ENCODE results near the gene ANKFN1. TPM values are rescaled to one million over a fixed set of nuclear protein-coding genes. Genes with fewer than 3 reads are reported as not detected.

ANKFN1 gene
- polyA plus RNA-seq, 1 experiment = 0.04 TPM

DNA sequence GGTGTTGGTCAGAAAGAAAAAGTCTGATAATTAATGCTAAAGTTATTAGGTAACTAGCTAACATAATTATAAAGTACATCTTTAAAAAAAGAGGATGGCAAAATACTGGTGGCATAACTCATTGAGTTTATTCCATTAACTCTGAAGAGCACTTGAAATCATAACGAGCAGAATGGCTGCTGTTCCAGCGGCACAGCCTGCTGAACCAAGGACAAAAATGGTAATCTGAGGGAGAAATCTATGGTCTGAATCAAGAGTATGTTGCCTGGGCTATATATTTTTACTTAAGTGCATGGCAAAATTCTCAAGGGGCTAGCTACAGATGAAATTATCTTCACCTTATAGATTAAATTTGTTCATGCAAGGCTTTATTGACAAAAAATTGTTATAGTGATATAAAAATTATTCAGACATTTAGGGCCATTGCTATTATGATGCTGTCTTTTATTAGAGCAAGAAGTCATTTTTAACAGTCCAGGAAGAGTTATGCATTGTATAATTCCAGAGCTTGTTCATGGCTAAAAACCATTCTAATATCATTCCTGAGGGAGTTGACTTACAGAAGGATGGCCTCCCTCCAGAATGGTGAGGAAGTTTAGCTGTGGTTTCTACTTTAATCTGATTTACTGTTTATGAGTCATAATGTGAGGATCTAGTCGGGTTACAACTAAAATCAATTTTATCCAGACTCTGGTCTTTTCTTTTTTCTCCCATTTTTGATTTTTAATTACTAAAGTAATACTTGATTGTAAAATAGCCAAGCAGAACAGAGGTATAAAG, 41.4 kb upstream of the ANKFN1 start:
- Histone ChIP-seq H3K4me3 (ENCODE audit: low read depth, low read length) (no peak overlapping the region), H3K27ac (ENCODE audit: low read depth, low read length) (no peak overlapping the region), H3K9me3 (ENCODE audit: control insufficient read depth, insufficient read depth, low read length) (no peaks in the 10 kb centered on the region), H3K27me3 (ENCODE audit: control insufficient read depth, insufficient read depth, low read length) (peaks cover 3% of the 10 kb centered on the region)
- ChIA-PET POLR2A (no interaction called here), CTCF (interaction anchor here (0.6 to 1.6 kb wide), 3 partner anchors 15 to 17 kb away, joined by 3 to 4 read pairs (median 3); no protein-coding TSS in a partner anchor)
- DNase-seq (ENCODE audit: low read depth, low spot score) = no peak
- TF ChIP-seq, protein P1, sequence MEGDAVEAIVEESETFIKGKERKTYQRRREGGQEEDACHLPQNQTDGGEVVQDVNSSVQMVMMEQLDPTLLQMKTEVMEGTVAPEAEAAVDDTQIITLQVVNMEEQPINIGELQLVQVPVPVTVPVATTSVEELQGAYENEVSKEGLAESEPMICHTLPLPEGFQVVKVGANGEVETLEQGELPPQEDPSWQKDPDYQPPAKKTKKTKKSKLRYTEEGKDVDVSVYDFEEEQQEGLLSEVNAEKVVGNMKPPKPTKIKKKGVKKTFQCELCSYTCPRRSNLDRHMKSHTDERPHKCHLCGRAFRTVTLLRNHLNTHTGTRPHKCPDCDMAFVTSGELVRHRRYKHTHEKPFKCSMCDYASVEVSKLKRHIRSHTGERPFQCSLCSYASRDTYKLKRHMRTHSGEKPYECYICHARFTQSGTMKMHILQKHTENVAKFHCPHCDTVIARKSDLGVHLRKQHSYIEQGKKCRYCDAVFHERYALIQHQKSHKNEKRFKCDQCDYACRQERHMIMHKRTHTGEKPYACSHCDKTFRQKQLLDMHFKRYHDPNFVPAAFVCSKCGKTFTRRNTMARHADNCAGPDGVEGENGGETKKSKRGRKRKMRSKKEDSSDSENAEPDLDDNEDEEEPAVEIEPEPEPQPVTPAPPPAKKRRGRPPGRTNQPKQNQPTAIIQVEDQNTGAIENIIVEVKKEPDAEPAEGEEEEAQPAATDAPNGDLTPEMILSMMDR (IDR thresholded peaks at IDR 0.05; ENCODE audit: low read depth, low read length) = no peak

DNA sequence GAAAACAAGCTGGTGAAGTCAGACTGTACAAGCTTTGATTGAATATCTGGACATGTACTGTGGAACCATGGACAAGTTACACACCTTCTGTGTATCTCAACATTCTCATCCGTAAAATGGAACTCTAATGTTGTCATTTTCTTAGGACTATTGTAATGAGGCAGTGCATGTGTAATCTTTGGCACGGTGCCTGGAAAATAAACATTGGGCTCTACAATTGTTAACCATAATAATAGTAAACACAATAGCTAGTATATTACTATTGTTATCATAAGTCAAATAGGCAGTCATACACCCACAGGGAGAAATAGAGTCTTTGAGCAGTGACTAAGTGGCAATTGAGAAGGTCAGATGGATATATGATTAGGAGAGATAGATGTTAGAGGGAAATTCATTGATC, 39.8 kb upstream of the ANKFN1 start:
- ChIA-PET CTCF (interaction anchor here (1.6 kb wide), 1 partner anchor 14 kb away, joined by 4 read pairs; no protein-coding TSS in a partner anchor), POLR2A (no interaction called here)
- H3K4me3 ChIP-seq (ENCODE audit: low read depth, low read length) = no peak overlapping the region
- DNase-seq (ENCODE audit: low read depth, low spot score) = no peak
- TF ChIP-seq, protein P1 (IDR thresholded peaks at IDR 0.05; ENCODE audit: low read depth, low read length) = no peak
- H3K9me3 ChIP-seq (ENCODE audit: control insufficient read depth, insufficient read depth, low read length) = no peaks in the 10 kb centered on the region
- no peak overlapping the region for H3K27ac ChIP-seq (ENCODE audit: low read depth, low read length)
- H3K27me3 ChIP-seq (ENCODE audit: control insufficient read depth, insufficient read depth, low read length) = peaks cover 3% of the 10 kb centered on the region

DNA sequence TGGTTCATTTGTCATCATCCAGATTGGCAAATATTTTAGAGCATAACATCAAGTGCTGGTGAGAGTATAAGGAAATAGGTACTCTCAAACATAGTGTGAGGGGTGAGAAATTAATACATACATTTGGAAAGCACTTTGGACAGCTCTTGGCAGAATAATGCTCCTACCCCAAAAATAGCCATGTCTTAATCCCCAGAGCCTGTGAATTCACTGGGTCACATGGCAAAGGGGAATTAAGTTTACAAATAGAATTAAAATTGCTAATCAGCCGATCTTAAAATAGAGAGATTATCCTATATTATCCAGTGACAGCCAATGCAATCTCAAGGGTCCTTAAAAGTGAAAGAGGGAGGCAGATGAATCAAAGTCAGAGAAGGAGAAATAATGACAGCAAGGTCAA, 38.8 kb upstream of the ANKFN1 start:
- POLR2A ChIA-PET = no interaction called here
- DNase-seq (ENCODE audit: low read depth, low spot score) = no peak

DNA sequence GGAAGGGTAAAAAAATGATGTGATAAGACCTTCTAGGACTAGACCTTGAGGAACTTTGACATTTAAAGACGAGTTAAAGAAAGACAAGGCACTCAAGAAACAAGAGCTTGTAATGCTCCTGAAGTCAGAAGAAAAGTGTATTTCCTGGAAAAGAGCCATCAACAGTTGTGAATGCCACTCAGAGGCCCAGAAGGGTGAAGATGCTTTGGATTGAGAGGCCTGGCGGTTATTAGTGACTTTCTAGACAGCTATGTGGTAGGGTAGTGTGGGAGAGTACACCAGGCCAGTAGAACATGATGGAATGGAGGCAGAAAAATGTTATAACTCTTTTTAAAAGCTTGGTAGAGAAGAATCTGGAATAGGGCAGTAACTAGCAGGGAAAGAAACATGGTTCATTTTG, 34.1 kb upstream of the ANKFN1 start:
- no peak for DNase-seq (ENCODE audit: low read depth, low spot score)
- TF ChIP-seq, protein P1 (IDR thresholded peaks at IDR 0.05; ENCODE audit: low read depth, low read length) = no peak
- Histone ChIP-seq H3K27me3 (ENCODE audit: control insufficient read depth, insufficient read depth, low read length) (no peaks in the 10 kb centered on the region), H3K4me3 (ENCODE audit: low read depth, low read length) (no peak overlapping the region), H3K27ac (ENCODE audit: low read depth, low read length) (no peak overlapping the region), H3K9me3 (ENCODE audit: control insufficient read depth, insufficient read depth, low read length) (no peaks in the 10 kb centered on the region)
- ChIA-PET CTCF (no interaction called here), POLR2A (no interaction called here)

More for the DNA sequence above, 38.8 kb upstream of the ANKFN1 start:
- Histone ChIP-seq H3K27me3 (ENCODE audit: control insufficient read depth, insufficient read depth, low read length) (peaks cover 3% of the 10 kb centered on the region), H3K27ac (ENCODE audit: low read depth, low read length) (no peak overlapping the region), H3K9me3 (ENCODE audit: control insufficient read depth, insufficient read depth, low read length) (no peaks in the 10 kb centered on the region), H3K4me3 (ENCODE audit: low read depth, low read length) (no peak overlapping the region)
- TF ChIP-seq, protein P1 (IDR thresholded peaks at IDR 0.05; ENCODE audit: low read depth, low read length) = no peak
- CTCF ChIA-PET = no interaction called here

DNA sequence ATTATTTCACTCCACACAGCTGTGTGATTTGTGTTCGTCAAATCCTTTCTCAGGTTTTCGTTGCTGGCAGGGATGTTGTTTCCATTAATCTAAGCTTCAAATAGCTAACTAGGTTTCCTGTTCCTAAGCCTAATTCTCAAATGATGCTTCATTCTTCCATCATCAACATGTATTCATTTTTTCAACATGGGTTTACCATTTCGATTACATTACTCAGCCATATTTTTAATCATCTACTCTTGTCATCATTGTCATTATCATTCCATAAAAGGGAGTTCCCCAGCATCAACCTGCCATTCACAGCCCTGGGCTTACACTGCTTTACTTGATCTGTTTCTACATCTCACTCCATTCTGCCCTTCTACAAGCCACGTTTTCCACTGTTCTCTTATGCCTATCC, 33.3 kb upstream of the ANKFN1 start:
- CTCF ChIA-PET = no interaction called here
- Histone ChIP-seq H3K27me3 (ENCODE audit: control insufficient read depth, insufficient read depth, low read length) (no peaks in the 10 kb centered on the region), H3K4me3 (ENCODE audit: low read depth, low read length) (no peak overlapping the region), H3K27ac (ENCODE audit: low read depth, low read length) (no peak overlapping the region), H3K9me3 (ENCODE audit: control insufficient read depth, insufficient read depth, low read length) (no peaks in the 10 kb centered on the region)
- TF ChIP-seq, protein P1 (IDR thresholded peaks at IDR 0.05; ENCODE audit: low read depth, low read length) = no peak
- POLR2A ChIA-PET = no interaction called here
- no peak for DNase-seq (ENCODE audit: low read depth, low spot score)

Data from AG04450 (cell line).